COR-L47 (cell line): ENCODE data around the gene OR3A2.
"Not testable (repeated sequence)": the region's sequence is repeated elsewhere in the genome, so short reads cannot be mapped to it uniquely, and the experiment has no call there.

Experiments used
- DNase-seq: peaks from one replicate; lab custom pipeline; 2025; lab: John Stamatoyannopoulos, UW

Gene OR3A2

DNA sequence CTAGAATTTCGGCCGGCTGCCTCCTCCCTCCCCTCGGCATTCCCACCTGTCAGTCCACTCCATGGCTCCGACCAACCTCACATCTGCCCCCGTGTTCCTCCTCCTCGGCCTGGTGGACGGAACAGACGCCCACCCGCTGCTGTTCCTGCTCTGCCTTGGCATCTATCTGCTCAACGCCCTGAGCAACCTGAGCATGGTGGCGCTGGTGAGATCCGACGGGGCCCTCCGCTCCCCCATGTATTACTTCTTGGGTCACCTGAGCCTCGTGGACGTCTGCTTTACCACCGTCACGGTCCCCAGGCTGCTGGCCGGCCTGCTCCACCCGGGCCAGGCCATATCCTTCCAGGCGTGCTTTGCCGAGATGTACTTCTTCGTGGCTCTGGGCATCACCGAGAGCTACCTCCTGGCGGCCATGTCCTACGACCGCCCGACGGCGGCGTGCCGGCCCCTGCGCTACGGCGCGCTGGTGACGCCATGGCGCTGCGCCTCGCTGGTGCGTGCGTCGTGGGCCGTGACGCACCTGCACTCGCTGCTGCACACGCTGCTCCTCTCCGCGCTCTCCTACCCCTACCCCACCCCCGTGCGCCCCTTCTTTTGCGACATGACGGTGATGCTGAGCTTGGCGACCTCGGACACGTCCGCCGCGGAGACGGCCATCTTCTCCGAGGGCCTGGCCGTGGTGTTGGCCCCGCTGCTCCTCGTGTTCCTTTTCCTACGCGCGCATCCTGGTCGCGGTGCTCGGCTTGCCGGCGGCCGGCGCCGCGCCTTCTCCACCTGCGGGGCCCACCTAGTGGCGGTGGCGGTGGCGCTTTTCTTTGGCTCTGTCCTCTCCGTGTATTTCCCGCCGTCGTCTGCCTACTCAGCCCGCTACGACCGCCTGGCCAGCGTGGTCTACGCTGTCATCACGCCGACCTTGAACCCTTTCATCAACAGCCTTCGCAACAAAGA, at the start of gene OR3A2:
TSS of gene OR3A2 (minus strand) at position 440 of the 948 bp plus-strand sequence.
- no peak for DNase-seq

DNA sequence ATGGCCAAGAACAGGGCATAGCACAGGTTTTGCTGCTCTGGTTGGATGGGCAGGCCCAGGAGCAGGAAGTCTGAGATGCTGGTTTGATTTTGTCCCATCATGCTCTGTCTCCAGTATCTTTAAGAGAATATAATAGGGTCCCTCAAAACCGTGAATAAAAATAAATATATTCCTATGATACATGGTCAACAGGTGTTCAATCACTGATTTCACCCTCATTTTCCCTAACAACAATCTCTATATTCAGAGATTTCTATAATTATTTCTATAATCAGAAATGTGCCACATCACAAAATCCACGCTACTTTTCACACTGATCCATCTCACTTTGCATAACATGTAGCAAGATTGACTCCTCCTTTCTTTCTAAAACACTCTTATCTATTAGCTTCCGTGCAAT, 47.6 kb upstream of the OR3A2 start, which contains the start of gene OR1E2:
TSS of gene OR1E2 (minus strand) at position 101 of the 400 bp plus-strand sequence. CDS start at position 101, 0 bp downstream.
- no peak for DNase-seq

DNA sequence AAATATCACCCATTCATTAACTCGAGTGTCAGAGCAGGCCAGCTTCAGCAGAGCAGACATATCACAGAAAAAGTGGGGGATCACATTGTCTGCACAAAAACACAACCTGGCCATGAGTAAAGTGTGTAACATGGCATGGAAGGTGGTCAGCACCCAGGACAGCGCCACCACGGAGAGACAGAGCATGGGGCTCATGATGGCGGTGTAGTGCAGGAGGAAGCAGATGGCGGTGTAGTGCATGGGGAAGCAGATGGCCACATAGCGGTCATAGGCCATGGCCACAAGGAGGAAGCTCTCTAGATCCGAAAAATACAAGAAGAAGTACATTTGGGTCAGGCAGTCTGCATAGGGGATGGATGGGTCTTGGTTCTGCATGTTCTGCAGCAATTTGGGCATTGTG, 47.1 kb upstream of the OR3A2 start:
- not testable (repeated sequence) for DNase-seq

- no peak for DNase-seq
Observed at GRCh38 chr17:3418222-3418621, 32.1 kb upstream of the OR3A2 start.

- no peak for DNase-seq
Observed at GRCh38 chr17:3415610-3416009, 29.5 kb upstream of the OR3A2 start.

DNA sequence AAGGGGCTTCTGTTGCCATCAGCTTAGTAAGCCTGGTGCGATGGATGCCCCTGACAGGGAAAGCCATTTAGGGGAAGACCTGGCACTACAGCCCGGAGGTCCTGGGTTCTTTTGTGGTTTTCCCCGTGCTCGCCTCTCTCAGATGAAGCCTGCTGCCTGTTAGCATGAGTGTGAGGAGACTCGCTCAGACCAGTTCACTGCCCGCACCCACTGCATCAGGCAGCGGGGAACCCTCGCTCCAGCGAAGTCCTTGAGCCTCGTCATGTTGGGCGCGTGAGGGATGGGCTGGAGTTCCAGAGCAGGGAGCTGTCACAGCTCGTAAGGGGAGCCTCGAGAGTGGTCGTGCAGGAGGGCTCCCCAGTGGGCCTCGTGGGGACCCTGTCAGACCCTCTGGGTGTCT, 26.1 kb upstream of the OR3A2 start:
- DNase-seq: not testable (repeated sequence)

- DNase-seq: no peak
Observed at GRCh38 chr17:3411070-3411469, 25.0 kb upstream of the OR3A2 start, which contains the start of gene OR3A3. Gene OR3A3 (plus strand): TSS chr17:3411370.

DNA sequence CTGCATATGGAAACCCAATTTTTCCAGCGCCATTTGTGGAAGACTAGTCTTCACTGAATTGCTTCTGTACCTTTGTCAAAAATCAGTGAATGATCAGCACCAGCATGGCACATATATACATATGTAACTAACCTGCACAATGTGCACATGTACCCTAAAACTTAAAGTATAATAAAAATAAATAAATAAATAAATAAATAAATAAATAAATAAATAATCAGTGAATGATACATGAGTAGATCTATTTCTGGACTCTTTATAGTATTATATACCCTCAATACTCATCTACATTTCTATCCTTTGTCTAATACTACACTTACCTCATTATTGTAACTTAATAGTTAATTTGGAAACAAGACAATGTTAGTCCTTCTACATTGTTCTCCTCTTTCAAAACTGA, 17.7 kb upstream of the OR3A2 start:
- not testable (repeated sequence) for DNase-seq

DNA sequence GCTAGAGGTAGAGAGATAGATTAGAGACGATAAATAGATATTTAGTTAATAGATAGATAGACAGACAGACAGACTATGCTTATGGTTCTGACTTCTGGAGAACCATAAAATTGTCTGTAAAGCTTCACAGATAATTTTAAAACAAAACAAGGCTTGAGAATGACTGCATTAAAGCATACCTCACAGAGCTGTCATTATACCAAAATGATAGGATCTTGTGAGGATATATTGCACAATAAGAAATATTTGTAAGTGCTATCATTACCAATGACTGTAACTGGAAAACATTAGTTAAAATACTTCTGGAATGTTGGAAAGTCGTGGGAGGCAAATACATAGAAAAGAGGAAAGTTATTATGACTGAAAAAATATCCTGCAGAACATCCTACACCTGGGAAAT, 15.7 kb upstream of the OR3A2 start:
- no peak for DNase-seq

DNA sequence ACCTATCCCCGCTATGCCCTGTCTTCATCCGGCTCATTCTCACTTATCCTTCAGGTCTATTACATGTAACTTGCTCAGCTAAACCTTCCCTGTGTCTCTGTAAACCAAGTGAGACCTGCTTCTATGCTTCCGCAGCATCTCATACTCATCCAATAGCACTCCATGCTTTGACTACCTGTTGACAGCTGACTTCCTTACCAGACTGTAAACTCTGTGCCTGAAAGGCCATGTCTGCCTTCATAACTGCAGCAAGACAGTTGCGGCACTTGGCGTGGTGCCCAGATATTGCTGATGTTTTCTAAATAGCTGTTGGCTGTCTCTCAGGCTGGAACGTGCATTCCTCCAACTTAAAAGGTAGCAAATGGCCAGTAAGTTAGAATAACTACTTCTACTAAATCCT, 13.9 kb upstream of the OR3A2 start:
- DNase-seq: no peak

DNA sequence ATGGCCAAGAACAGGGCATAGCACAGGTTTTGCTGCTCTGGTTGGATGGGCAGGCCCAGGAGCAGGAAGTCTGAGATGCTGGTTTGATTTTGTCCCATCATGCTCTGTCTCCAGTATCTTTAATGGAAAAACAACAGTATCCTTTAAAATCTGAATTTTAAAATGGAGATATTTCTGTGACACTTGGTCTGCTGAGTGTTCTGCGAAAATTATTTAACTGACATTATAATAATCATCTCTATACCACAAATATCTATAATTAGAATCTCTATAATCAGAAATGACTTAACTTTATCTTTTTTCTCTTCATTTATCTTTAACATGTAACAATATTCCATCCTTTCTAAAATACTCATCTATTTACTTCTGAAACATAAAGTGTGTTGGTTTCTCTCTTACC, 12.2 kb upstream of the OR3A2 start, which contains the start of gene OR1E1:
TSS of gene OR1E1 (minus strand) at position 101 of the 400 bp plus-strand sequence. CDS start at position 101, 0 bp downstream.
- DNase-seq: no peak

DNA sequence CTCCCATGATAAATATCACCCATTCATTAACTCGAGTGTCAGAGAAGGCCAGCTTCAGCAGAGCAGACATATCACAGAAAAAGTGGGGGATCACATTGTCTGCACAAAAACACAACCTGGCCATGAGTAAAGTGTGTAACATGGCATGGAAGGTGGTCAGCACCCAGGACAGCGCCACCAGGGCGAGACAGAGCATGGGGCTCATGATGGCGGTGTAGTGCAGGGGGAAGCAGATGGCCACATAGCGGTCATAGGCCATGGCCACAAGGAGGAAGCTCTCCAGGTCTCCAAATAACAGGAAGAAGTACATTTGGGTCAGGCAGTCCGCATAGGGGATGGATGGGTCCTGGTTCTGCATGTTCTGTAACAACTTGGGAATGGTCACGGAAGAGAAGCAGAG, 11.7 kb upstream of the OR3A2 start:
- DNase-seq: not testable (repeated sequence)

DNA sequence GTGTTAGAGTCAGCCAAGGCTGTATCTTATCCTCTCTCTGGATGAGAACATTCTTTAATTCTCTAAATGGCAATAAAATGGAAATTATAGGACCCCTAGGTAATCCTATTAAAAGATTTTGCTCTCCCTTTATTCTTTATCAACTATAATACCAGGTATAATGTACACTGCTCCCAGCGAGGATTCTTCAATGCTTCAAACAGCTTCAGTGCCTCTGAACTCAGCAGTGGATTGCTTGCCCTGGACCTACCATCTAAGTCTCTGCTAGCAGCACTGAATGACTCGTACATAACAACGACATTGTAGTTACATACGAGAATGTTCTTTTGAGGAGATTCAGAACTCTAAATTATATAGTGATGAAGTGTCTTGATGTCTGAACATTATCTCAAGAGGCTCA, 3.7 kb upstream of the OR3A2 start:
- DNase-seq: no peak

DNA sequence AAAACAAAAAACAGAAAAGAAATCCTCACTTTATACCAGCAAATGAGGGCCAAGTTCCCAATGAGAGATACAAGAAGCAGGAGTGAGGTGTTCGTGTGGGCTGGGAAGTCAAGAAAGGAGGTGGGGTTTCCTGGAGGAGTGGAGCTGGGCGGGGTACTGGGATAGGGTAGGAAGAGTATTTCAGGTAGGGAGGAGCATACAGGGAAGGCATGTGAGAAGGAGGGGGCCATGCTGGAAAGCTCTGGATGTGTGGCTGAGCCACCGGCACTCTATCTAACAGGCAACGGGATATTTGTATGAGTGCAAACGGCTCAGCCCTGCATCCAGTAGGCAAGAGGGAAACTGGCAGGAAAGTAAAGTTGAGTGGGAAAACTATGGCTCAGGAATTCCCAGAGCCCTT, 4.2 kb downstream of the OR3A2 start:
- no peak for DNase-seq

DNA sequence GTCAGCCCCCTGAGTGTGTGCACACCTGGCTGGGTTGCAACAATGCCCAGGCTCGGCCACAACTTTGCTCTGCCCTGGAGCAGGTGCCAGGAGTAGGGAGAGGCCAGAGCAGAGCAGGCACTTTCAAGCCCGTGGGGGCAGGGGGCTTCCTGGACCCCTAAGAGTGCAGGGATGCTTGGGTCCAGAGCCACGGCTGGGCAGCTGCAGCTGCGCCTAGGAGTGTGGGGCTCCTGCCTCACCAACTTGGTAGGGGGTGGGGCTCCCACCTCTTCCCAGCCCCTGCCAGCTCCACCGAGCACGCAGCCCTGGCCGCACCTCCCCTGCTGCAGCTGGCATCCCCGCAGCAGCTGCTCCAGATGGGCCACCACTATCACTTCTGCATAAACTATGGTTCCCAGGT, 7.8 kb downstream of the OR3A2 start:
- DNase-seq: no peak

- not testable (repeated sequence) for DNase-seq
Observed at GRCh38 chr17:3371167-3371566, 14.9 kb downstream of the OR3A2 start.

GRCh38 chr17:3342782-3343181, 43.3 kb downstream of the OR3A2 start:
- DNase-seq: not testable (repeated sequence)

DNA sequence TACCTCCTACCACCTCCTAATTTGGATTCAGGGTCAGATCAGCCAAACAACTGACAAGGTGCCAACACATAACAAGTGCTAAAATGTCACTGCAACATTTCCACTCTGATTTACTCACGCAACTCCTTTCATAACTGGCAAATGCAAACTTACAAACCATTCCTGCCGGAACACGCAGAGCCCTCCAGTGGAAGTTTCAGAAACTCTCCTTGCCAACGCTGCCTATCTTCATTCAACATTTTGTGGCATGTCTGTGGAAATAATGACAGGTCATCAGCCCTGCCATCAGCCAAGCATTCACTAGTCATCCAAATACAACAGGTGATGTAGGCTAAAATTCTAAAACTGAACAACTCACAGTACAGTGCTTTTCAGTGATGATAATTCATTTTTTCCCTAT, 50.2 kb downstream of the OR3A2 start:
- DNase-seq: no peak

DNA sequence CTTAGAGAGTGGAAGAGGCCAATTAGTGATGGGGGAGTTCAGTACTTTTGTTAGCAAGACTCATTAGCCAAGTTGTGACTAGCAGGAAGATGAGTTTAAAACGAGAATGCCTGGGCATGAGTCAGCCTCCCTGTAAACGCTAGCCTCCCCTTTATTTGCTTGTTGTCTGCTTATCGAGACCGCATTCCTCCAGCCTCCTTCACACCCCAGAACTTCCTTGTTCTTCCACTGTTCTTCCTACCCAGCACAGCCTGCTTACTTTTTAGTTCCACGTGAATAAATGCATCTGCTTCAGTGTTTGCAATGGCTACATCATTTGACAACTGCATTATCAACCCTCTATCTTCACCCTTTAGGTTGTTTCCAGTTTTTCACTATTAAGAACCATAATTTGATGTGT, 67.8 kb downstream of the OR3A2 start:
- DNase-seq: no peak

- DNase-seq: no peak
Observed at GRCh38 chr17:3316836-3317235, 69.3 kb downstream of the OR3A2 start.

GRCh38 chr17:3308603-3309002, 77.5 kb downstream of the OR3A2 start:
- no peak for DNase-seq

DNA sequence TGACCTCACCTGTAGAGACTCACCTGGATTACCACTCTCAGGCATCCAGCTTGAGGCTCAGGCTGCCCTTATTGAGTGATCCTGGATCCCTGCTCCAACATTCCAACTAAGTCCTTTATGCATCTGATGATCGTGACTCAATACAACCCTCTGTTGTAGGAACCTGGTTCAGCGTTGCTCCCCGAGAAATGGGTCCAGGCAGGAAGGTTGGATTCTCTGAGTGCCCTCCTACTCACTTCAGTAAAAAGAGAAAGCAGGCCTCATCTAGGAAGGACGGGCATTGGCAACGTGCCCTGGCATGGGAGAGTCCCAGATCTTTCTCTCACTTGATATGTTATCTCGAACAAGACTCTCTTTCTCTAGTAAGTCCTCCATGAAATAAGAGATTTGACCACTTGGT, 87.8 kb downstream of the OR3A2 start, which contains the start of gene OR3A1:
TSS of gene OR3A1 (minus strand) at position 101 of the 400 bp plus-strand sequence. CDS start 5,778 bp downstream, outside the sequence.
- no peak for DNase-seq

DNA sequence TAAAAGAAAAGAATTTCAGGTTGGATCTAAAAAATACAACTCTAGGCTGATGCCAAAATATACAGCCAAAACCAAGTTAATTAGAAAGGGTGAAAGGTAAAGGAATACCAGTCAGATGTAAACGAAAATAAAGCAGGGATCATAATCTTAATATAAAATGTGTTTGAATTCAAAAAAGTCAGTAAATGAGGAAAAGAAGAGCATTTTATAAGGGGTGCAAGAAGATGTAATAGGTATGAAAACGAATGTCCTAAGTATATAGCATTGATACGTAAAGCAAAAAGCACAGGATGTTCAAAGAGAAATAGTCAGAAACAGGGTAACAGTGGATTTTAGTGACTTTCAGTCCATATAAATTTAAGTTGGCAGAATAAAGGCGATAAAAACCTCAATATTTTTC, 90.5 kb downstream of the OR3A2 start:
- no peak for DNase-seq
